Measurements from ENCODE around the gene TMEM209. TPM values are rescaled to one million over a fixed set of nuclear protein-coding genes. Genes with fewer than 3 reads are reported as not detected.

TMEM209 gene
- total RNA-seq, 1 donor from 2014 or later, result 10.8 TPM

DNA sequence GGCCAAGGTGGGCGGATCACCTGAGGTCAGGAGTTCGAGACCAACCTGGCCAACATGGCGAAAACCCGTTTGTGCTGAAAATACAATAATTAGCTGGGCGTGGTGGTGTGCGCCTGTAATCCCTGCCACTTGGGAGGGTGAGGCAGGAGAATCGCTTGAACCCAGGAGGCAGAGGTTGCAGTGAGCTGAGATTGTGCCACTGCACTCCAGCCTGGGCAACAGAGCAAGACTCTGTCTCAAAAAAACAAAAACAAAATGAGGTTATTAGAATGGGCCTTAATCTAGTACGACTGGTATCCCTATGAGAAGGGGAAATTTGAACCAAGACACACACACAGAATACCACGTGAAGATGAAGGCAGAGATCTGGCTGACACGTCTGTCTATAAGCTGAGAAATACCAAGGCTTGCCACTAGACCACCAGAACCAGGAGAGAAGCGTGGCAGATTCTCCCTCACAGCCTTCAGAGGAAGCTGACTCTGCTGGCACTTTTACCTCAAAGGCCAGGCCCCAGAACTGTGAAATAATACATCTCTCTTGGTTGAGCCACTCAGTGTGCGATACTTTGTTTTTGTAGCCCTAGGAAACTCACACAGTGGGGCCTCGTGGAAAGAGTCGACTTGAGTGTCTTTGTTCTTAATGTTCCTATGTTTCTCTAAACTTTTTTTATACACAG is 59.6 kb downstream of the TMEM209 start:
- Histone ChIP-seq H3K9me3 (no peaks in the 10 kb centered on the region), H3K36me3 (no peaks in the 10 kb centered on the region), H3K4me1 (peaks cover 21% of the 10 kb centered on the region), H3K27ac (no peak overlapping the region), H3K27me3 (no peaks in the 10 kb centered on the region), H3K4me3 (no peak overlapping the region)
- TF ChIP-seq, protein P1, sequence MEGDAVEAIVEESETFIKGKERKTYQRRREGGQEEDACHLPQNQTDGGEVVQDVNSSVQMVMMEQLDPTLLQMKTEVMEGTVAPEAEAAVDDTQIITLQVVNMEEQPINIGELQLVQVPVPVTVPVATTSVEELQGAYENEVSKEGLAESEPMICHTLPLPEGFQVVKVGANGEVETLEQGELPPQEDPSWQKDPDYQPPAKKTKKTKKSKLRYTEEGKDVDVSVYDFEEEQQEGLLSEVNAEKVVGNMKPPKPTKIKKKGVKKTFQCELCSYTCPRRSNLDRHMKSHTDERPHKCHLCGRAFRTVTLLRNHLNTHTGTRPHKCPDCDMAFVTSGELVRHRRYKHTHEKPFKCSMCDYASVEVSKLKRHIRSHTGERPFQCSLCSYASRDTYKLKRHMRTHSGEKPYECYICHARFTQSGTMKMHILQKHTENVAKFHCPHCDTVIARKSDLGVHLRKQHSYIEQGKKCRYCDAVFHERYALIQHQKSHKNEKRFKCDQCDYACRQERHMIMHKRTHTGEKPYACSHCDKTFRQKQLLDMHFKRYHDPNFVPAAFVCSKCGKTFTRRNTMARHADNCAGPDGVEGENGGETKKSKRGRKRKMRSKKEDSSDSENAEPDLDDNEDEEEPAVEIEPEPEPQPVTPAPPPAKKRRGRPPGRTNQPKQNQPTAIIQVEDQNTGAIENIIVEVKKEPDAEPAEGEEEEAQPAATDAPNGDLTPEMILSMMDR (IDR thresholded peaks at IDR 0.05), result no peak
- no peak for TF ChIP-seq POLR2A (IDR thresholded peaks at IDR 0.05)
- TF ChIP-seq POLR2AphosphoS5 (IDR thresholded peaks at IDR 0.05; ENCODE audit: insufficient read depth in 1 of 2, low read depth in 1 of 2), result no peak
- DNase-seq (ENCODE audit: extremely low spot score in 2 of 2), result no peak
- intact Hi-C loops (cut with DNase I), result no loop called here

DNA sequence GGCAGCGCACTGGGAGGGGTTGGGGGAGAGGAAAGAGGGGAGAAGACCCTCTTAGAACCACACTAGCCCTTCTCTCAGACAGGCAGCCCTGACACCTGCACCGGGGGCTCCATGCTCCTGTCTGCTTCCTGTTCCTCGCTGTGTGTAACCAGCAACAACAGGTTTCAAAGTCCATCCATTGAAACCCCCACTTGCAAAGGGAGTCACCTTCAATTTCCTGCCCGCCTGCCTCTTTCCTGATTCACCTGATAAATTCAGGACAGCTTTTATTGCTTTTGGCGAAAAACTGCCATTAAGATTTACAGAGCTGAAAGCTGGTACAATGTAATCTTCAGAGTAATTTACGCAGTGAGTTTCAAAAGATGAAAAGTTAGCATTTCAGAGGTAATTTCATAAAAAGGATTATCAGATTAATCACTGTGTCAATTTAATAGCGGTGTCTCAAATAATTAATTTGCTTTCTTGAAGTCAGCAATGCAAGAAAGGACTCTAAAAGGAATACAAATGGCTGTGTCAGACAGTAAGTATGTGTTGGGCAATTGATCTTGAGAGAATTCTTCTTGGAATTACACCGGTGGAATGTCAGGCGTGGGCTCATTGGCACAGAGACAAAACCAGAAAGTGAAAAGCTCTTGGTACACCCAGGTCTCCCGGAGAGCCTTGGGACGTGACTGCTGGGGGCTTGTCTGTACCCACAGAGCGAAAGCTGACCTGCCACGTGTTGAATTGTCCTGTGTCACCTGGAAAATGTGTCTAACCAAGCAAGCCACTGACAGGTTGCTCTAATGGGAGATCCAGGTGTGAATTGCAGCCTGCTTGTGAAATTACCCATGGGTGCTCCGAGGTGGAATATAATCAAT is 60.7 kb downstream of the TMEM209 start:
- intact Hi-C loops (cut with DNase I), result no loop called here
- H3K36me3 ChIP-seq, result no peaks in the 10 kb centered on the region
- peaks cover 21% of the 10 kb centered on the region for H3K4me1 ChIP-seq
- no peaks in the 10 kb centered on the region for H3K27me3 ChIP-seq
- no peak overlapping the region for H3K4me3 ChIP-seq
- H3K9me3 ChIP-seq, result no peaks in the 10 kb centered on the region
- DNase-seq (ENCODE audit: extremely low spot score in 2 of 2), result no peak
- TF ChIP-seq, protein P1 (IDR thresholded peaks at IDR 0.05), result no peak
- TF ChIP-seq POLR2AphosphoS5 (IDR thresholded peaks at IDR 0.05; ENCODE audit: insufficient read depth in 1 of 2, low read depth in 1 of 2) (no peak), POLR2A (IDR thresholded peaks at IDR 0.05) (no peak)
- H3K27ac ChIP-seq, result no peak overlapping the region

DNA sequence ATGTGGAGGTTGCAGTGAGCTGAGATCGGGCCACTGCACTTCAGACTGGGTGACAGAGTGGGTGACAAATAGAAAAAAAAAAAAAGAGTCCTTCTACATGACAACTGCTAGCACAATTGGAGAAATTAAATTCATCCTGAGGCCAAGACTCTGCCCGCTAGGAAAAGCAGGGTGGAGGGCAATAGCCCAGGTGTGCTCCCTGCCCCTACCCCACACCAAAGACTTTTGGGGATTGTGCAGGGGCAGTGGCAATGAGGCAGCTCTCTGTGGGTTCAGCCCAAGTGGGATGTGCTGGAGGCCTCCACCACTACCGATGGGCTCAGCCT is 61.3 kb downstream of the TMEM209 start:
- DNase-seq (ENCODE audit: extremely low spot score in 2 of 2), result no peak
- intact Hi-C loops (cut with DNase I), result no loop called here
- no peak for TF ChIP-seq POLR2A (IDR thresholded peaks at IDR 0.05)
- TF ChIP-seq, protein P1 (IDR thresholded peaks at IDR 0.05), result no peak
- no peak for TF ChIP-seq POLR2AphosphoS5 (IDR thresholded peaks at IDR 0.05; ENCODE audit: insufficient read depth in 1 of 2, low read depth in 1 of 2)
- H3K4me1 ChIP-seq, result peaks cover 21% of the 10 kb centered on the region
- no peak overlapping the region for H3K4me3 ChIP-seq
- no peaks in the 10 kb centered on the region for H3K36me3 ChIP-seq
- H3K27ac ChIP-seq, result no peak overlapping the region
- H3K27me3 ChIP-seq, result no peaks in the 10 kb centered on the region
- no peaks in the 10 kb centered on the region for H3K9me3 ChIP-seq

DNA sequence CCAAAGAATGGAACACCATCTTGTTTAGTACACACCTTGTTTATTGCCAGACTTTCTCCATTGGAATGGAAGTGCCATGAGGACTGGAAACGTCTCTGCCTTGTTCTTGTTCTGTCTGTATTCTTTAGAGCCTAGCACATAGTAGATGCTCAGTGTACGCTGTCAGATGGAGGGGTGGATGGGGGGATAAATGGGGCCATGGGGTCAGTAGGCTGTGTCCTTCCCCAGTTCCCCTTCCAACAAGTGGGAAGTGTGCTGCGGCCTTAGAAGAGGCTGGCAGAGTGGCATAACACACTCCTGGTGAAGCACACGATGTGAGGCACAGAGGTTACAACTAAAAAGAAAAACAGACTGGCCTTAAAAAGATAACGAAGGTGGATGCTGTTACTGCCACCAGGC is 61.9 kb downstream of the TMEM209 start:
- peaks cover 21% of the 10 kb centered on the region for H3K4me1 ChIP-seq
- no peaks in the 10 kb centered on the region for H3K36me3 ChIP-seq
- intact Hi-C loops (cut with DNase I), result no loop called here
- DNase-seq (ENCODE audit: extremely low spot score in 2 of 2), result no peak
- no peak overlapping the region for H3K27ac ChIP-seq
- H3K27me3 ChIP-seq, result no peaks in the 10 kb centered on the region
- TF ChIP-seq POLR2AphosphoS5 (IDR thresholded peaks at IDR 0.05; ENCODE audit: insufficient read depth in 1 of 2, low read depth in 1 of 2), result no peak
- TF ChIP-seq, protein P1 (IDR thresholded peaks at IDR 0.05), result no peak
- TF ChIP-seq POLR2A (IDR thresholded peaks at IDR 0.05), result no peak
- no peaks in the 10 kb centered on the region for H3K9me3 ChIP-seq
- H3K4me3 ChIP-seq, result no peak overlapping the region

All from vagina (tissue), 2 donors.